HG02759 (cell line): ENCODE results near the gene REG4.
"Not testable (repeated sequence)": the region's sequence is repeated elsewhere in the genome, so short reads cannot be mapped to it uniquely, and the experiment has no call there.

Experiments used
- ATAC-seq: cut with Tn5 transposase; IDR thresholded peaks from one replicate; pipeline ENCODE4 v1.9.1; 2021; ENCODE audit warnings: mild to moderate bottlenecking, moderate library complexity; ENCODE audit not compliant: unreplicated experiment

REG4 gene

GRCh38 chr1:119808491-119808890 is 2.8 kb downstream of the REG4 start:
- ATAC-seq: no peak

- ATAC-seq: no peak
Observed at GRCh38 chr1:119806489-119806888, 4.8 kb downstream of the REG4 start.

GRCh38 chr1:119805746-119806145 is 5.5 kb downstream of the REG4 start:
- no peak for ATAC-seq

GRCh38 chr1:119805247-119805646 is 6.0 kb downstream of the REG4 start:
- no peak for ATAC-seq

GRCh38 chr1:119799599-119800177 is 11.6 kb downstream of the REG4 start:
- no peak for ATAC-seq

- no peak for ATAC-seq
Observed at GRCh38 chr1:119799003-119799402, 12.3 kb downstream of the REG4 start.

GRCh38 chr1:119797606-119798005 is 13.7 kb downstream of the REG4 start:
- ATAC-seq: no peak

GRCh38 chr1:119797162-119797561 is 14.1 kb downstream of the REG4 start:
- no peak for ATAC-seq

GRCh38 chr1:119795261-119796200 is 15.7 kb downstream of the REG4 start:
- no peak for ATAC-seq

- ATAC-seq: no peak
Observed at GRCh38 chr1:119794876-119795240, 16.4 kb downstream of the REG4 start.

GRCh38 chr1:119794230-119794875 is 16.9 kb downstream of the REG4 start:
- ATAC-seq: no peak

GRCh38 chr1:119791377-119791776 is 19.9 kb downstream of the REG4 start:
- ATAC-seq: no peak

- no peak for ATAC-seq
Observed at GRCh38 chr1:119790451-119791198, 20.6 kb downstream of the REG4 start.

GRCh38 chr1:119787776-119788175 is 23.5 kb downstream of the REG4 start:
- no peak for ATAC-seq

- ATAC-seq: not testable (repeated sequence)
Observed at GRCh38 chr1:119786473-119787050, 24.7 kb downstream of the REG4 start.

- ATAC-seq: not testable (repeated sequence)
Observed at GRCh38 chr1:119786046-119786445, 25.2 kb downstream of the REG4 start.

GRCh38 chr1:119784191-119784781 is 27.0 kb downstream of the REG4 start:
- ATAC-seq: no peak

GRCh38 chr1:119783354-119784185 is 27.7 kb downstream of the REG4 start:
- no peak for ATAC-seq

GRCh38 chr1:119782631-119783325 is 28.5 kb downstream of the REG4 start:
- ATAC-seq: no peak
